Stimulated activated CD4-positive, alpha-beta T cell treated with anti-CD3 and anti-CD28 coated beads, TNF-alpha, amount 100 ng/mL, for 24 hours (primary cell): ENCODE data around the gene MAPK12.

ENCODE experiments used
- DNase-seq, 3 experiments: peaks; one replicate each; pipeline ENCODE4 v3.0.0-alpha.2; 2020; ENCODE audit warnings: low read depth in 3 of 3

Gene MAPK12

DNA sequence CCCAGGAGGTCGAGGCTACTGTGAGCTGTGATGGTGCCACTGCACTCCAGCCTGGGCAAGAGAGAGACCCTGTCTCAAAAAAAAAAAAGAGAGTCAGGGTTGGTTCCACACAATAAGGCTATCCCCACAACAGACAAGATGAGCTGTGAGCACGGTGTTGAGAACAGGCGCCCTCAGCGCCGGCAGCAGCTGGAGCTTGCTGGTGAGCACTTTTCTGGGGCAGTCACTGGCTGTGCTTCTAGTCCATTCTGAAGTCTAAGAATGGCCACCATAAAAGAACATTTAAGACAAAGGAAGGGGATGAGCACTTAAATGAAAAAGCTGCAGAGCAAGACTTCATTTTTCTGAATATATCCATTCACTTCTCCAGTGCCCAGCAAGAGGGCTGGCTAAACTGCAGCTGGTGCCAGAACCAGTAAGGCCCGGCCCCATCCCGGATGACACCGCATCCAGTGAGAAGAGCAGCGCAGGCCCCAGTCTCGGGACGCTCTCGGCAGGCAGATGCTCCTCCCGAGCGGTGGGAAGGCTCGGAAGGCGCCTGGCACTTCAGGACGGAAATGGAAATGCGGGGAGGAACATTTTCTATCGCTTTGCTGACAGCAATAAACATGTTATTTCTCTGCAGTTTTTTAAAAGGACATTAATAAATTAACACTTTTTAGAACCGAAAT is 28.9 kb downstream of the MAPK12 start:
- no peak for DNase-seq

DNA sequence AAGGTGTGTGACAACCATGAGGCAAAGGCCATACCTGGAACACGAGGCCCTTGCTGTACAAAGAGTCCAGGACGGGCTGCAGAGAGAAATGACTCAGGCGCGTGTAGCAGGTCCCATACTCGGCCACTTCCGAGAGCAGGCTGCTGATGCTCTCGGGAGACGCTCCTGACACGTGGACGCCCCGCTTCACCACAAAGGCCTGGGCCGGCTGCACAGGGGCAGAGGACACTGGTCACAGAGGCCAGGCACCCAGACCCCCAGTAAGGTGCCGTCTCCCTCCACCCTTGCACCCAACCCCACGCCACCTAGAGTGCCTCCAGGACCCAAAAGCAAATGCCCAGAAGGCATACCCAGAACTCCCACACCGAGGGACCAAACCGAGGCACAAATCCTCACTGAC is 32.1 kb downstream of the MAPK12 start:
- DNase-seq, result no peak

DNA sequence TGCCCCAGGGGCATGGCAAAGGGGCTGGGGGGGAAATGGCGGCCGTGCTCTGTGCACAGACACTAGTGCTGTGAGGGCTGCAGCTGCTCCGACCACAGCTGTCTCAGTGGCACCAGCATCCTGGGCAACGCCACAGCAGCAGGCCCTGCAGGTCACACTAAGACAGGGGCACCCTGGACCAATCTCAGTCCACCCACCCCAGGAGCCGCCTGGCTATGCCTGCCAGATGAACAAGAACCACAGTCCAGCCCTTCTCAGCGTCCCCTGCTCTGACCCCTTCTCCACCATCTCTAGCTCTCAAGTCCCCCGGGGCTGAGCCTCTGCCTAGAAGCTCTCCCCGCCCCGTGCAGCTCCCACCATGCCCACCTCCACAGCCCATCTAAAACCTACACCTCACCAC is 33.1 kb downstream of the MAPK12 start:
- DNase-seq, result no peak

DNA sequence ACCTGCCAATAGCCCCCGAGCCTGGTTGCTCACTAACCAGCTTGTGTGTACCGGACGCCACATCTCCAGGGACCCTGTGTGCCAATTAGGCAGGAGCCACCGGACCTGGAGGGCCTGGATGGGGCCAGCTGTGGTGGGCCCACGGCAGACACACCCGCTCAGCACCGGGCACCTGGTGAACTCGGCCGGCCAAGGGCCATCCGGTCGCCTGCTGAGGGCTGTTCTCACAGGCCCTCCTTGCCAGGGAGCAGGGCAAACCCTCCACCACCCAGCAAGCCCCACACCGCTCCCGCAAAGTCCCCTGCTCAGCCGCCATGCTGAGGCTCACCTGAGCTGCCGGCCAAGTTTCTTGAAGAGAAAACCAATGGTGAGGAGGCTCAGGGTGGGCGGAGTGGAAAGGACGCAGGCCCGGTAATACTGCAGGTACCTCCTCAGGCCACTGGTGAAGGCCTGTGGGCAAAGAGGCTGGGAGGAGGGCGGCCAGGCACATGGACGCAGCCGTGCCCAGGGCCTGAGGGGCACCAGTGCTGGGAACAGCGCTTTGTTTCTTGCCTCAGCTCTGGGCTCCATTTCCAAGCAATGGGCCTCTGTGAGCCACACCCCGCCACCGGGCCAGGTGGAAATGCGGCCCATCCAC is 33.8 kb downstream of the MAPK12 start:
- no peak for DNase-seq

DNA sequence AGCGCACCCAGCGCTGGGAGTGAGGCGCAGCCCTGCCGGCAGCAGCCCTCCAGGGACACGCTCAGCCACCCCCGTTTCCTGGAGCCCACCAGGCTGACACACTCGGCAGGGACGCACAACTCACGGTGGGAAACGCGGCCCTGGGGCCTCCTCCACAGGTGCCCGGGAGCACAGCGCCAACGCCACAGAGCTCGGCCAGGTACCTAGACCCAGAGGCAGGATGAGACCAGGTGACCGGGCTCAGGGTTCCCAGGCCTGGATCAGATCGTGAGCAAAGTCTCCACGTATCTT is 34.7 kb downstream of the MAPK12 start:
- no peak for DNase-seq

DNA sequence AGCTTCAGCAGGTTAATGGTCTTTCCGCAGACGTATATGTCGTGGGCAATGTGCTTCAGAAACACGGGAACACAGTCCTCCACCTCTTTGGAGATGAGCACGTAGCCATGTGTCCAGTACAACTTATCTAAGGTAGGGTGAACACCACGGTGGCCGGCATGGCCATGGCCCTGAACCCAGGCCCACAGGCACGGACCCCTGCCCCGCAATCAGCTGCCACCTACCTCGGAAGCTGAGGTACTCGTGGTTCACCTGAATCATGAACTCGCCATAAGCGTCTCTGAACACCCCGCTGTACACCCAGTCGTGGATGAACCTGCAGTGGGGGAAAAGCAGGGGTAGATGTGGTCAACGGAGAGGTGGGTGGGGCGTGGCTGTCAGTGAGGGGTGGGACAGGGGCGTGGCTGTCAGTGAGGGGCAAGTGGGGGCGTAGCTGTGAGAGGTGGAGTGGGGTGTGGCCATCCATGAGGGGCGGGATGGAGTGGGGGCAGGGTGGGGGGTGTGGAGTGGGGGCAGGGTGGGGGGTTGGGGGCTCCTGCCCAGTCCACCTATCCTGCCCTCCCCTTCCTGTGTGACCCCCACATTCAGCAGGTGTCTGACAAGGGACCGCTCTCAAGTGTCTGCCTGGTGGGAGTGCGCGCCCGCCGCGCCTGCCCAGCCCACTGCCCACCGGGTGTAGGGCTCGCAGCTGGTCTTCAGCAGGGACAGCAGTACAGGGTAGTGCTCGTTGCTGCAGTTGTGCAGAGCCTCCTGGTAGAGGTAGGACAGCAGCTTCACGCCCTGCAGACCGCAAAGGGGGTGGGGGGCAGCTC is 35.2 kb downstream of the MAPK12 start:
- no peak for DNase-seq

DNA sequence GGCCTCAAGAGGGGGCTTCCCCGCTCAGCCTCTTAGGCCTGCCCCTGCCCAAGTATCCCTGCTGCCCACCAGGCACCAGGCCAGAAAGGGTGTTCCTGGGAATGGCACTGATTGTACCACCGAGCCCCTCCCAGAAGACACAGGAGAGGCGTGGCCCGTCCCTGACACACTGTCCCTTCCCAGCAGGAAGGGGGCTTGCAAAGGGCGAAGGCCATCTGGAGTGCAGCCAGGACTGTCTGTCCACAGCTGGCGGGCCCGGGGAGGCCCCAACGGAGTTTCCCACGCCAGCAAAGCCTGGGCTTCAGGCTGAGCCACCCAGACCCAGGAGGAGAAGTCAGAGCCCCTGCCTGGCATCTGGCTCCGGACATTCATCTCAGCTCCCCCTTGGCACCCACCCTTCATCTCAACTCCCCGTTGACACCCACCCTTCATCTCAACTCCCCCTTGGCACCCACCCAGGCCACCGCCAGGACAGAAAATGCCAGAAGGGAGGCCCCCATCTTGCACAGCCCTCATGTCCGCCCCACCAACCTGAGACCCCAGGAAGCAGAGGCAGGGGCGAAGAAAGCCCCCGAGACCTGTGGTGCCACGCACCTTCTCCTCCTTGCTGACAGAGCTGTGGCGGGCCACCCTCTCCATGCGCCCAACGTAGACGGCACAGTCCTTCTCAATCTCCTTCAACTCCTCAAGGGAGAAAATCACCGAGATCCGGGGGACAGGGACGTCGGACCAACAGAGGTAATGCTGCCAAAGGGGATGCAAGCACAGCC is 36.1 kb downstream of the MAPK12 start:
- no peak for DNase-seq

DNA sequence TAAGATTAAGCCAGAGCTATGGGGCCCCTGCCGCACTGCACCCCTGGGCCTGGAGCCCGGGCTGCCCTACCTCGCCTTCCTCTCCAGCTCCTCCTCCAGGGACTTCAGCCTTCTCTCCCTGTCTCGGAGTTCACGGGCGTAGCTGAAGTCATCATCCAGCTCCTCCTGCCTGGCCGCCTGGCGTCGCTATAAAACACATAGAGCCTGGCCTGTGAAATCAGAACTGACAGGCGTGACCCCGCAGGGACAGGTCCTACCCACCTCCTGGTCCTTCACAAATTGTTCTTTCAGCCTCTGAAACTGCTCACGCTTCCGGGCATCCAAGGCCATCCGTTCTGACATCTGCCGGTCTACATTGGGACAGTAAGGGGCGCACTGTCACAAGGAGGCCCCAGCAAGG is 37.4 kb downstream of the MAPK12 start:
- no peak for DNase-seq

DNA sequence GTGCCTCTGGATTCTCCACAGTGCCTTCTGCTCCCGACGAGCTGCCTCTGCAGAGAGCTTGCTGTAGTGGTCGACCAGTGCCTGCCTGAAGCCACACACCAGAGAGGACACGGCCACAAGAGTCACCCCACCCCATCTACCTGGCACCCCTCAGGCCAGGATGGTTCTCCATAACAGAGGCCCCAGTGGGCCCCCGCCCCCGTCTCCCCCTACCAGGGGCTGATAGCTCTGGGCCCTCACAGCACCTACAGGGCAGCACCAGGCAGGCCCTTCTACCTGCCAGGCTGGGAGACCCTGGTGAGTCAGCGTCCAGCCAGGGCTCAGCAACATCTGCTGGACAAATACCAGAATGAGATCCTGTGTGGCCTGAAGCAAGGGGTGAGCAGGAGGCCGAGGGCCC is 39.0 kb downstream of the MAPK12 start:
- DNase-seq, result no peak

DNA sequence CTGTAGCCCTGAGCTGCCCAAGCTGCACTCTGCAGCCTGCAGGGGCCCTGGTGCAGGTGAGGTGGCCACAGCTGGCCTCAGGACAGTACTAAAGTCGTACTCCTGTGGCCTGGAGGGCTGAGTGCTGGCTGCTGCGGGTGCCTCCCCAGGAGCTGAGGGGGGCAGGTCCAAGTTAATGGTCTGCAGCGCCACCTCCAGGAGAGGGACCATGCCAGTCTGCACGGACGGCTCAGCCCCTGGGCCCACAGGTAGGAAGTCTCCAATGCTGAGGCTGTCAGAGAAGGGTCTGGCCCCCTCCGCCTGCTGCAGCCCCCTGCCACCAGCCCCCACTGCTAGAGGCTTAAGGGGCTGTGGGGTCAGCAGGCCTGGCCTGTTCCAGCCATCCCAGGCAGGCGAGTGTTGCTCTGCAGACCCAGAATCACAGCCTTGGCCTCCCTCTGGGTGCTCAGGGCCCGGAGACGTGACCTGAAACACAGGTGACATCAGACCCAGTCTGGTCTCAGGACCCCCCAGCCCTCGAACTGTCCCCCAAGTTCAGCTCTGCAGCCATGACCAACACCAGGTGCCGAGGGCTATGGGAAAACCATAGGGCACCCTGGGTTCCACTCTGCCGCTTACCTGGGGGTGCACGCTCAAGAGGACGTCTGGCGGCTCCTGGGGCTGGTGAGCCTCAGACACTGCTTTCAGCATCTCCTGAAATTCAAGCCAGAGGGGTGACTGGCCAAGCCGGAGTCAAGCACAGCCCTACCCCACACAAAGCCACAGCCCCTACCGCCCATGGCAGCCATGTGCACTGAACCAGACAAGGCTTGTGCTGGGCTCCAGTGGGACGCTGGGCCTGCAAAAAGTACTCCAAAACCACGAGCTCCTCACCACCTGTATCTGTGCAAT is 39.8 kb downstream of the MAPK12 start:
- no peak for DNase-seq

DNA sequence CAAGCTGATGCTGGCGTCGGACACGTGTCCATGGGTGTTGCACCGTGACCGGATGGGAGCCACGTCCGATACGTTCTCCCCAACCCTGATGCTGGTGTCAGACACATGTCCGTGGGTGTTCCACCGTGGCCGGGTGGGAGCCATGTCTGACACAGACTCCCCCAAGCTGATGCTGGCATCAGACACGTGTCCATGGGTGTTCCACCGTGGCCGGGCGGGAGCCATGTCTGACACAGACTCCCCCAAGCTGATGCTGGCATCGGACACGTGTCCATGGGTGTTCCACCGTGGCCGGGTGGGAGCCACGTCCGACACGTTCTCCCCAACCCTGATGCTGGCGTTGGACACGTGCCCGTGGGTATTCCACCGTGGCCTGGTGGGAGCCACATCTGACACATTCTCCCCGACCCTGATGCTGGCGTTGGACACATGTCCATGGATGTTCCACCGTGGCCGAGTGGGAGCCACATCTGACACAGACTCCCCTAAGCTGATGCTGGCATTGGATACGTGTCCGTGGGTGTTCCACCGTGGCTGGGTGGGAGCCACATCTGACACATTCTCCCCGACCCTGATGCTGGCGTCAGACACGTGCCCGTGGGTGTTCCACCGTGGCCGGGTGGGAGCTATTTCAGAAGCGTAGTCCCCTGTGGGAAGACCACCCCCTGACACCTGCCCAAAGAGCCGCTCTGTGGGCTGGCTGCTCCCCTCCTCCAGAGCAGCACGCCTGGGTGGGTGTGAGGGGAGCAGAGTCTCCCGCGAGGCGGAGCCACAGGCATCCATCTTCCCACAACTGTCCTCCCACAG is 40.7 kb downstream of the MAPK12 start:
- DNase-seq, result no peak

DNA sequence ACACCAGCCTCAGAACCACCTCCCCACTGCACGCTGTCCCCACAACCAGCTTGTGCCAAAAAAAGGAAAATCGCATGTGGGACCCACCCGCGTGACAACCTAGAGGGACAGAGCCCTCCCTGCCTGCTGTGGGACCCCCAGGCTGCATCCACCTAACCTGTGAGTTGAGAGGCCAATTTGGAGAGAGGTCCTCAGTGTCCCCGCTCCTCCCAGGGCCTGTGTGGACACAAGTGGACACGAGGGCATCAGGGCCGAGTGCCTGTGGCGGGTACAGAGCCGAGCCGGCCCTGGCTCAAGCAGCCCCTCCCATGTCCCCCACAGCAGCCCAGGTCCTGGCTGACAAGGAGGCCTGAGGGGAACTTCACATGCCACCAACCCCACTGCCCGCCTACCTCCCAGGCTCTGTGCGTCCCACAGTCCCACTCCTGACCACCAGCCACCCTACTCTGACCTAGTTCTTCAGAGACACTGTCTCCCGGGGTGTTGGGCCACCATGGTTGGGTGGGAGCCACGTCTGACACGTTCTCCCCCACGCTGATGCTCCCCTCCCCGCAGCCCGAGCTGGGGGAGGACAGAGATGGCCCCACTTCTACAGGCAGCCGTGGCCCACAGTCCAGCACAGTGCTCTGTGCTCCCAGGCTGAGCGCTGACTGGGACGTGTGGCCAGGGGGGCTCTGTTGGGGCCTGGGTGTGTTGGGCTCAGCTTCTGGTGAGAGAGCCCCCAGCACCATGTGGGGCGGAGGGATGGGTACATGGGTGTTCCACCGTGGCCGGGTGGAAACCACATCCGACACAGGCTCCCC is 41.5 kb downstream of the MAPK12 start:
- no peak for DNase-seq

DNA sequence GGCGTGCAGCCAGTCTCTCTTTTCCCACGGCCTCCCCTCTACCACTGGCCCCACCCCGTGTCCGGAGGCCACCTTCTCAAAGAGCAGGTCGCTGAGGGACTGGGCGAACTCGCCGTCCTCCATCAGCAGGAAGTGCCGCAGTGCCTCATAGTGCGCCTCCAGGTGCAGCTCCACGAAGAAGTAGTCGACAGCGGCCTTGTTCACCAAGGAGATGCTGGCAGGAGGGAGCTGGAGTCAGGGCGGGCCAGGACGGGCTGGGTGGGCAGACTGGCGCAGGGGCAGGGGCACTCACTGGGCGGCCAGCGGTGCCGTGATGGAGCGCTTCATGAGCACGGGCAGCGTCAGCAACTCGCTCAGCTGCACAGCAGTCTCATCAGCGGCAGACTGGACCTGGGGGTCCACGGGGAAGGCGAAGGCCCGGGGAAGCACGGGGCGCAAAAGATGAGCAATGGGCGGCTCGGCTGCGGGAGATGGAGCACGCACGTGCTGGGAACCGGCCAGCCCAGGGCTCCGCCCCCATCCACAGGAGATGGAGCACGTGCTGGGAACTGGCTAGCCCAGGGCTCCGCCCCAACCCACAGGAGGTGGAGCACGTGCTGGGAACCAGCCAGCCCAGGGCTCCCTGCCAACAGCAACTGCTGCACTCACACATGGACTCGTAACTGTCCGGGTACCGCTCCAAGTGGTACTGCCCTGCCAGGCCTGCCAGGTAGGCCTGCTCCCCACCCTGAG is 42.3 kb downstream of the MAPK12 start:
- no peak for DNase-seq

DNA sequence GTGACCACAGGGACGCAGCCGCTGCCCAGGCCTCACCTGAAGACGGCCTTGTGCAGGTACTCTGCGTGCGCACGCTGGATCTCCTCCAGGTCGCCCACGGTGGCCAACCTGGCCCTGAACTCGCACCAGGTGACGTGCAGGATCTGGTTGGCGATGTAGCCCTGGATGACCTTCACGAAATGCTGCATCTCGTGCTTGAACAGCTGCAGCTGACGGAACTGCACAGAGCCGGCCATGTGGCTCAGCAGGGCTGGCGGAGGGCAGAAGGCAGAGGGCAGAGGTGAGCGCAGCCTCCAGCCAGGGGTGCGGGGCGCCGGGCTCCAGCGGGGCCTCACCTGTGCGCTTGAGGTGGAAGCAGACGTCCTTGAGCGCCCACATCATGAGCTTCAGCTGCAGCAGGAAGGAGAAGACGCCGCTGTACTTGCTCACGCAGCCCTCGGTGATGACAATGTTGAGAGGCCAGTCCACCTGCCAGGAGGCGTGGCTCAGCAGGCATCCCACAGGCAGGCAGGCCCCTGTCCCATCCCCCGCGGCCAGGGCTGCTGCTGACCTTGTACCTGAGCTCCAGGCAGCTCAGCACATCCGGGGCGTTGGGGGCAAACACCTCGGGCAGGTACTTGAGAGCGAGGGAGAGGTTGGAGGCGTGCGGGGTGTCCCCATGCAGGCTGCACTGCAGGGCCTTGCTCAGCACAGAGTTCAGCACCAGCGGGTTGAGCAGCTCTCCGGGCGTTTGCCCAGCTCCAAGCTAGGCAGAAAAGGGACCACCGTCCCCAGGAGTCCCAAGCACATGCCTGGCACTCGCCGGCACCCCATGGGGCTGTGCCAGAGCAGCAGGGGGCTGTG is 43.1 kb downstream of the MAPK12 start:
- no peak for DNase-seq

DNA sequence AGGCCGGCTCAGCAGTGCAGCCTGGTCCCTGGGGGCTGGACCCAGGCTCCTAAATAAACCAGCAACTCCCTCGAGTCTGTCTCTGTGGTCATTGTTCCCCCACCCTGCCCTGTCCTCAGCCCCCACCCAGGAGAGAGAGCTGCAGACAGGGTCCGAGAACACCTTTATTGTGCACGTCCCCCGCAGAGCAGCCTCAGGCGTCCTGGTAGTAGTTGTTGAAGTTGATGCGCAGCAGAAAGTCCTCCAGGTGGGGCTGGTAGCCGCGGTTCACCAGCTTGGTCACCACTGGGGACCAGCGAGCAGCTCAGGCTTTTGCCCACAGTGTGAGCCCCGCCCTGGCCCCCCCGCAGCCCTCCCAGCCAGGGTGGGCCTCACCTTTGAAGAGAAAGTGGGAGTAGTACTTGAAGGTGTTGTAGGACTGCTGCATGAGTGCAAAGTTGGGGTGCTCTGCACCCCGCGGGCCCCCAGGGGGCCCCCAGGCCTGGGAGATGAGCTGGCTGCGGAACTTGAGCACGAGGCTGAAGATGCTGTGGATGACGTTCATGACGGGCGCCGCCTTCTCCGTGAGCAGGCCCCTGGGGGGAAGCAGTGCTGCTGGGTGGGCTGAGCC is 43.8 kb downstream of the MAPK12 start:
- DNase-seq, result no peak

DNA sequence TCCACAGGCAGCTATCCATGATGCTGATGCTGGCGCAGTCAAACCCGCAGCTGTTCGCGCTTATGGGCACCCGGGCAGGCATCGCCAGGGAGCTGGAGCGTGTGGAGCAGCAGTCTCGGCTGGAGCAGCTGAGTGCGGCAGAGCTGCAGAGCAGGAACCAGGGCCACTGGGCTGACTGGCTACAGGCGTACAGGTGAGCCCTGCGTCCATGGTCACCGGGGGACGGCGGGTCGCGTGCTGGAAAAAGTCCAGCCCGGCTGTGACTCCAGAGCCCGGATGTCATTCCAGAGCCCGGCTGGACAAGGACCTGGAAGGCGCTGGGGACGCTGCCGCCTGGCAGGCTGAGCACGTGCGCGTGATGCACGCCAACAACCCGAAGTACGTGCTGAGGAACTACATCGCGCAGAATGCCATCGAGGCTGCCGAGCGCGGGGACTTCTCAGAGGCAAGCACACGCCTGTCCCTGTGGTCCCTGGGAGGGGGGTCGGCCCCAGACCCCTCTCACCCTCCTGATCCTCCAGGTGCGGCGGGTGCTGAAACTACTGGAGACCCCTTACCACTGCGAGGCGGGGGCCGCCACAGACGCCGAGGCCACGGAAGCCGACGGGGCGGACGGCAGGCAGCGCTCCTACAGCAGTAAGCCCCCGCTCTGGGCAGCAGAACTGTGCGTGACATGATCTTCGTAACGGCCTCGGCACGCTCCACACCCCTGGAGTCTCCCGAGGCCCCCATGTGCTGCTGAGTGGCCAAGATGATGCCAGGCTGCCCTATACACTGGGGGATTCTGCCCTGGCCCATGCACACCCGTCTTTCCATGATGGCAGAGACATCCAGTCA is 44.6 kb downstream of the MAPK12 start:
- DNase-seq, result no peak
